Left lobe of liver (tissue), 2 donors: ENCODE measurements around the gene CPB1. TPM values are rescaled to one million over a fixed set of nuclear protein-coding genes. Genes with fewer than 3 reads are reported as not detected.
"Not testable (repeated sequence)": the region's sequence is repeated elsewhere in the genome, so short reads cannot be mapped to it uniquely, and the experiment has no call there.

Experiments used
- ATAC-seq: fragments of 200-7000 bp; cut with Tn5 transposase; one replicate; pipeline ENCODE4 v1.9.1; 2020; ENCODE audit warnings: mild to moderate bottlenecking, moderate library complexity
- DNase-seq: peaks from one replicate; pipeline ENCODE4 v3.0.0-alpha.2; 2020; ENCODE audit warnings: low spot score
- total RNA-seq: library from RNA; stranded (reverse); gene quantifications from one replicate; pipeline ENCODE4 v1.2.1, GENCODE V29; 2021
- donor health status: DM: no; HTN: no; CAD: no; lungs with moderate emphysema.
- donor health status: DM: no; HTN: yes; CAD: no.

CPB1 gene
- 9.3 TPM for total RNA-seq

GRCh38 chr3:148827585-148827984 lies at the start of gene CPB1:
TSS of gene CPB1 (plus strand) at chr3:148827811. CDS start at chr3:148827824, 13 bp downstream.
- no peak for ATAC-seq
- DNase-seq, result no peak

DNA sequence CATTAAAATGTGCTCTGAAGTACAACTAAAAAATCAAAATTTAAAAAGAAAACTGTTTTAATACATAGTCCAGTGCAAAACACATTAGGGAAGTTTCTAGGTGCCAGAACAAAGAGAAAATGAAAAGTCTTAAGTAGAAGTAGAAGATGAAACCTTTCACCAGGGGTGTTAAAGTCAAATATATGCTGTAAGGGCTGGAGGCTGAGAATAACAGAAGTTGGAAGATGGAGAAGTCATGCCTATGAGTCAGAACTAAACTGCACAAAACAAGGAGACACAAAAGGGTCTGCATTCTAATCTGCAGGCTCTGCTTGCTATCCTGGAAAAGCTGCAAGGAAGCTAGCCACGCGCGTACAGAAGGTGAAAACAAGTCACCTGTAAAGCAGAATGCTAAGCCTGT lies 48.7 kb upstream of the CPB1 start:
- no peak for DNase-seq
- ATAC-seq, result no peak

DNA sequence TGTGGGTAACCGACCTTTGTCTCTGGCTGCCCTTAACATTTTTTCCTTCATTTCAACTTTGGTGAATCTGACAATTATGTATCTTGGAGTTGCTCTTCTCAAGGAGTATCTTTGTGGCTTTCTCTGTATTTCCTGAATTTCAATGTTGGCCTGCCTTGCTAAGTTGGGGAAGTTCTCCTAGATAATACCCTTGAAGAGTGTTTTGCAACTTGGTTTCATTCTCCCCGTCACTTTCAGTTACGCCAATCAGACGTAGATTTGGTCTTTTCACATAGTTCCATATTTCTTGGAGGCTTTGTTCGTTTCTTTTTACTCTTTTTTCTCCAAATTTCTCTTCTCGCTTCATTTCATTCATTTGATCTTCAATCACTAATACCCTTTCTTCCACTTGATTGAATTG lies 42.6 kb upstream of the CPB1 start:
- DNase-seq, ATAC-seq: not testable (repeated sequence)

DNA sequence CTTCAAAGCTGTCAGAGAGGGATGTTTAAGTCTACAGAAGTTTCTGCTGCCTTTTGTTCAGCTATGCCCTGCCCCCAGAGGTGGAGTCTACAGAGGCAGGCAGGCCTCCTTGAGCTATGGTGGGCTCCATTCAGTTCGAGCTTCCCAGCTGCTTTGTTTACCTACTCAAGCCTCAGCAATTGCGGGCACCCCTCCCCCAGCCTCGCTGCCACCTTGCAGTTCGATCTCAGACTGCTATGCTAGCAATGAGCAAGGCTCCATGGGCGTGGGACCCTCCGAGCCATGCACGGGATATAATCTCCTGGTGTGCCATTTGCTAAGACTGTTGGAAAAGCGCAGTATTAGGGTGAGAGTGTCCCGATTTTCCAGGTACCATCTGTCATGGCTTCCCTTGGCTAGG lies 41.5 kb upstream of the CPB1 start:
- not testable (repeated sequence) for DNase-seq, ATAC-seq

DNA sequence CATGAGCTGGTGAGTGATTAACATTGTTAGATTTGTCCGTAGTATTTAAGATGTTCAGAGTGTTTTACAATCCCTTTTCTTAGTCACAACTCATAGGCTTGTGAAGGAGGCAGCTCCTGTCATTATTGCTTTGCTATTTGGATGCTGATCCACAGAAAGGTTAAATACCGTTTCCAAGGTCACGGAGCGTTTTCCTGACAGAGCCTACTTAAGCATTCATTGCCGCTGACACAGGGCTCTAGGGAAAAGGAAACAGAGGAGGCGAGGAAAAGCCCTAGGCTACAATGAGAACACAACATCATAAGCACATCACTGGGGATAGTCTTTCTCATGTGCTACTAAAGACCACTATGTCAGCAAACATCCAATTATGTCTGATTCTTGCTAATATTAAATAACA lies 38.5 kb upstream of the CPB1 start:
- DNase-seq (no peak), ATAC-seq (no peak)

DNA sequence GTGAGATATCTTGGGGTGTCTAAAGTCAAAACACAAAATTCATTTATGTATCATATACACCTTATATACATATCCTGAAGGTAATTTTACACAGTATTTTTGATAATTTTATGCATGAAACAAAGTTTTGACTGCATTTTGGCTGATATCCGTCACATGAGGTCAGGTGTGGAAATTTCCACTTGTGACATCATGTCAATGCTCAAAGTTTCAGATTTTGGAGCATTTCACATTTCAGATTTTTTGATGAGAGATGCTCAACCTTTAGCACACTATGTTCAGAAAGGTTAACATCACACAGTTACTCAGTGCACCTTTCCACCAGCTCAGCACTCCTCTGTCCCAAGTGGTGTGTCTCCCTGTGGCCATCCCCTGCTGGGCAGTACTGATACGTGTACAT lies 37.7 kb upstream of the CPB1 start:
- ATAC-seq, result no peak

GRCh38 chr3:148790370-148790769 lies 37.2 kb upstream of the CPB1 start:
- ATAC-seq, result no peak
- no peak for DNase-seq

More for the DNA sequence above, 37.7 kb upstream of the CPB1 start:
- DNase-seq, result no peak

- no peak for DNase-seq
- no peak for ATAC-seq
These were observed 36.5 kb upstream of the CPB1 start for GRCh38 chr3:148790851-148791735.

GRCh38 chr3:148791920-148792319 lies 35.7 kb upstream of the CPB1 start:
- DNase-seq (no peak), ATAC-seq (no peak)

GRCh38 chr3:148792516-148792915 lies 35.1 kb upstream of the CPB1 start:
- DNase-seq (no peak), ATAC-seq (no peak)

DNA sequence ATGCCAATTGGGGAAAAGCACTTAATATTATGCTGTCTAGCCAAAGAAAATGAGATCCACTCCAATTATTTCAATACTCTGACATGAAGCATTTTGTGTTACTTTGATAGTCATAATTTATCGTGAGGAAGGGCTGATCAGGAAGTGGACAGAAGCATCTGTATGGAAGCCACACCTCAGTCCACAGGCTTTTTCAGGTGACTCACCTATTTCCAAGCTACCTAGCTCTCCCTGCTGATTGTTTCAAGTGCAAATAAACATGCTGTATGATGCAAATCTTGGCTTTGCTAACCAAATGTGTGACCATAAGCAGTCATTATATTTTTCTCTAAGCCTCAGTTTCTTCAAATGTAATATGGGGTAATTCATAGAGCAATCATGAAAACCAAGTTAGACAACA lies 30.8 kb upstream of the CPB1 start:
- DNase-seq (no peak), ATAC-seq (no peak)

- ATAC-seq (no peak), DNase-seq (no peak)
These were observed 29.8 kb upstream of the CPB1 start for GRCh38 chr3:148797795-148798194.

- DNase-seq (no peak), ATAC-seq (no peak)
These were observed 27.2 kb upstream of the CPB1 start for GRCh38 chr3:148800414-148800813.

DNA sequence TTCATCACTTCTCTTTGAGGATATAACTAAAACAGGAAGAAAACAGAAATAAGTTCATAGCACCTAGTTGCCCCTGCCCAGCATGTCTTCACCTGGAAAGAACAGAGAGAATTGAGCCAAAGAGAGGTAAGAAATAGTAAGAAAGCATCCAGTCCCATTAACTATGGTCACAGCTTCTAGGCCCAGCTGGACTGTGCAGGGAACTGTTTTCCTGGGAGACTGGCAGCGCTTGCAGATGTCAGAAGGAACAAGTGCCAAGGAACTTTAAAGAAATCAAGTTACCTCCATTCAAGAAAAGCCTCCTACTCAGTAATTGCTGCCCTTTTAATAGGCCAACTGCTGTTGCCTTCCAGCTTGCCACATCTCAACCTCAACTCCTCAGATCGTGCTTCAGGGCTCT lies 17.8 kb upstream of the CPB1 start:
- DNase-seq (no peak), ATAC-seq (no peak)

DNA sequence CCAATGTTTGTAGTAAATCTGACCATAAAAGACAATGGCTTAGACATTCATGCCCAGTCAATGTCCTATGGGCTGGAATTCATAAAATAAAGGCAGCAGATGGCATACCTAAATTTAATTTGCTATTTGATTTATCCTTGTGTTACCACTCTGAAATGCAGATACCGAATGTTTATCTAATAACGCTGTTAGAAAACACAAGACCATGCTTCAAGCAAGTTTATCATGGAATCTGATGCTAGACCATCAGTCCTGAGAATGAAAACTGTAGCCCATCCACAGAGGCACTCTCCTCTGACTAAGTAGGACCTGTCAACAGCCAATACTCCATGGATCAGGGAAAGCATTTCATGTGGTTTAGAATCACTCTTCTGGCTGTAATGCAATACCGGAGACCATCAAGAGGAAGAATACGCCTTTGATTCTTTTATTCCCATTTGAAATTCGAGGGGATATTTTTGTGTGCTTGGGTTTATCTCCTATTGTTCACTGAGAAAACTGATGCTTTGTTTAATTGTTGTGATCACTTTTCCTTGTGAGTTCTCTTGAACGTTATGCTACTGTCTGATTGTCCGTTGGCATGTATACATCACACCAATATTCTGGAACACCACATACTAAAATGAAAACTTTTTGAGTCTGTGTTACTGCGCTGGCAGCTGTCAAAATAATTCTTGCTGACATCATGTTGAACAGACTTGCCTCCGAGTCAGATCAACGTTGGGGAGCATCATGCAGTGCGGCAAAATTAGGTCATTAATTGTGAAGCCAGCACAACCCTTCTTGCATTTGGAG lies 12.1 kb upstream of the CPB1 start:
- ATAC-seq (no peak), DNase-seq (no peak)

GRCh38 chr3:148816427-148816826 lies 11.2 kb upstream of the CPB1 start:
- ATAC-seq (no peak), DNase-seq (no peak)

GRCh38 chr3:148816981-148817525 lies 10.6 kb upstream of the CPB1 start:
- no peak for ATAC-seq
- DNase-seq, result no peak

- ATAC-seq (no peak), DNase-seq (no peak)
These were observed 7.0 kb upstream of the CPB1 start for GRCh38 chr3:148820361-148821245.

DNA sequence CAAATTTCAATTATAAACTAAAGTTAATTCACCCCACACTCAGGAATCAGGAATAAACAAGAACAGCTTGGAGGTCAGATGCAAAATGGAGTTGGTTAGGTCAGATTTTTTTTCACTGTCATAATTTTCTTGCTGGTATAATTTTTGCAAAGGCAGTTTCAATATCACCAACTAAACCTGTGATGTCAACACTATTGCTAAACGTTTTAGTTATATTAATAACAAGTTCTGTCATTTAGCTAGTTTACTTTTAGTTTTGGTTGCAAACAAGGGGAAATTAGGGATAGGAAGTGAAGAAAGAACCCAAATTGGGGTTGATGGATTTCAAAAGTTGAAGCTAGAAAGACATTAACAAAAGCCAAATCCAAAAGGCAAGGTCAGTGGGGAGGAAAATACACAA lies 4.6 kb upstream of the CPB1 start:
- ATAC-seq (no peak), DNase-seq (no peak)

DNA sequence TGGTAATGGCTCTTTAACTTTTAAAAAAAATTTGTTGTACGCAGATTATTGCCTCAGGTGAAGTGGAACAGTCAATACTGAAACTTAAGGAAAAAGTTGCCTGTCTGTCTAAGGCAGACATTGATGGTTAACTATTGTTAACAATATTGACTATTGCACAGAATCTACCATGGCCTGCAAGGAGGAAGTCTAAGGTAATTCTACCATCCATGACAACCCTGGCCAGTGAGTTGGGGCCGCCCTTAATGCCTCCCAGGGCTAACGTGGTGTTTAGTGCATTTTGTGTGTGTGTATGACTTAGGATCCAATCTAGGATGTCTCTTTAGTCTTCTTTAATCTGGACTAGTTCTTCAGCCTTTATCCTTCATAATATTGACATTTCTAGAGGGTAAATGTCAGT lies 2.1 kb upstream of the CPB1 start:
- ATAC-seq, result no peak
- no peak for DNase-seq
